HL-60 (cell line): Measurements from ENCODE around the gene DFFA.

ENCODE experiments used
- CTCF ChIP-seq: IDR thresholded peaks from one replicate; pipeline ENCODE4 v1.5.1; 2011; ENCODE audit warnings: low read length, control low read depth, inconsistent platforms; ENCODE audit not compliant: insufficient read depth
- GABPA ChIP-seq: IDR thresholded peaks from 2 replicates; pipeline ENCODE4 v1.6.1; 2012; ENCODE audit warnings: low read depth
- POLR2AphosphoS5 ChIP-seq: IDR thresholded peaks from 2 replicates; pipeline ENCODE4 v1.6.1; 2012; ENCODE audit warnings: low read depth
- REST ChIP-seq: IDR thresholded peaks from 2 replicates; pipeline ENCODE4 v1.6.1; 2012; ENCODE audit warnings: low read depth; ENCODE audit not compliant: insufficient replicate concordance

- no peak for TF ChIP-seq CTCF
- TF ChIP-seq GABPA = peak; percentile 63
- peak; percentile 38 for TF ChIP-seq REST
- TF ChIP-seq POLR2AphosphoS5 = no peak; the same call in 1 of the 2 replicates
These were observed at the start of gene DFFA for GRCh38 chr1:10472220-10473144.
